IMR-90 (cell line): ENCODE results near the gene SIPA1L3.

Experiments used
- CTCF ChIP-seq: conservative IDR thresholded peaks from 2 replicates; pipeline ENCODE4 v1.5.1; 2012; ENCODE audit warnings: mild to moderate bottlenecking, low read depth, low read length, improper control_type of control experiment
- ELK1 ChIP-seq: fragments of 150-350 bp; IDR thresholded peaks from 2 replicates; pipeline ENCODE4 v1.6.1; 2016; ENCODE audit warnings: low read depth, mild to moderate bottlenecking, low read length, moderate library complexity, borderline replicate concordance
- POLR2A ChIP-seq: IDR thresholded peaks from 2 replicates; pipeline ENCODE4 v1.6.1; 2012; ENCODE audit warnings: mild to moderate bottlenecking, low read depth, low read length
- RCOR1 ChIP-seq: IDR thresholded peaks from 2 replicates; pipeline ENCODE4 v1.6.1; 2012; ENCODE audit warnings: mild to moderate bottlenecking, low read length, improper control_type of control experiment; ENCODE audit not compliant: insufficient replicate concordance
- USF2 ChIP-seq: fragments of 150-350 bp; IDR thresholded peaks from 2 replicates; pipeline ENCODE4 v1.6.1; 2017; ENCODE audit warnings: mild to moderate bottlenecking, antibody characterized with exemption, low read length, low read depth

GRCh38 chr19:38216785-38217641 is 310.0 kb downstream of the SIPA1L3 start:
- TF ChIP-seq CTCF (no peak), RCOR1 (no peak), USF2 (no peak), POLR2A (no peak), ELK1 (no peak)
